ENCODE measurements around the gene LRP6.
"Not testable (repeated sequence)": the region's sequence is repeated elsewhere in the genome, so short reads cannot be mapped to it uniquely, and the experiment has no call there.

The LRP6 gene

DNA sequence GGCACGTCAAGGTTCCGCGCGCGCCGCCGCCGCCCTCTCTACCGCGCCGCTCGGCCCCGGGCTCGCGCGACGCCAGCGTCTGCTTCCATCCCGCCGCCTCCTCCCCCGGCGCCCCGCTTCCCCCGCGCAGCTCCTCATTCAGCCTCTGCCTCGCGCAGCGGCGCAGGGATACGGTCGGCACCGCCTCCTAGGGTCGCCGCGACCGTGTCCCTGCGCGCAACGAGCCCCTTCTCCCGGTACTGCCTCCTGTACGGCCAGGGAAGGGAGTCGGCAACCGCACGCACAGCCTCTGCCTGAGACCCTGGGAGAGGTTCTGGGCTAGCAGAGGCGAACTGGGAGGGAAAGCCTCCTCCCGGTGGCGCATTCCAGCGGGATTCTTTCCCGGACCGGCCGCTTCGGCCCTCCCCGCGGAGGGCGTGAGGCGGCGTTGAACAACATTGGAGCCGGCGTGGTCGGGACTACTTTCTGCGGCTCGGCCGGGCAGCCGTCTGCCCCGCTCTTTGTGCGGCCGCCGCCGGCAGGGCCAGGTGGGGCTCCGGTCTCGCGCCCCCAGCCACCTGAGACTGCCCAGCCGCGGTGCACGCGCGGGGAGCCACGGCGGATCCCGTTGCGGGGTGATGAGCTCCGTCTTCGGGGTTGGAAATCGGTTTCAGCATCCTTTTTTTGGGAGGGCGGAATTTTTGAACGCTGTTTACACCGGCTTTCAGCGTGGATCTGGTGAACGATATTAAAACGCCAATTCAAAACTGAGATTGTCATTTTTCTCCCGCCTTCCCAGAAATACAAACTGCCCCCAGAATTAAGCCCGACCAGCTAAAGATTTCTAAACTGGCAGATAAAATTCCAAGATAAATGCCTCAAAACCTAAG is at the start of gene LRP6:
Gene LRP6, minus strand, starts transcription at position 172 of the 869 bp plus-strand sequence. CDS start 309 bp downstream, outside the sequence.
- DNase-seq (ENCODE audit: low read depth in 3 of 3) = peak; percentile 60 to 83 (median 65)

DNA sequence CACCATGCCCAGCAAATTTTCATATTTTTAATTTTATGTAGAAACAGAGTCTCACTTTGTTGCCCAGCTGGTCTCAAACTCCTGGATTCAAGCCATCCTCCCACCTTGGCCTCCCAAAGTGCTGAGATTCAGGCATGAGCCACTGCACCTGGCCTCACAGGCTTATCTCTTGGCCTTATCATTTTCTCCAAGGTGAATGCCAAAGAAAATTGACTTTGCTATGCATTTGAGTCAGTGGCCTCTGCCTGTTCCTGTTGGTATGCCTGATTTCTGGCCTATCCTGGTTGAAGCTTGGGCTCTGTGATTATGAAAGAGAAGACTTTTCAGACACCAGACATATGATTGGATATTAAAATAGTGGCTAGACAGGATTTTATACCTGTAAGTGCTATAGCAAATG is 49.0 kb upstream of the LRP6 start:
- no peak for DNase-seq (ENCODE audit: low read depth in 3 of 3)

DNA sequence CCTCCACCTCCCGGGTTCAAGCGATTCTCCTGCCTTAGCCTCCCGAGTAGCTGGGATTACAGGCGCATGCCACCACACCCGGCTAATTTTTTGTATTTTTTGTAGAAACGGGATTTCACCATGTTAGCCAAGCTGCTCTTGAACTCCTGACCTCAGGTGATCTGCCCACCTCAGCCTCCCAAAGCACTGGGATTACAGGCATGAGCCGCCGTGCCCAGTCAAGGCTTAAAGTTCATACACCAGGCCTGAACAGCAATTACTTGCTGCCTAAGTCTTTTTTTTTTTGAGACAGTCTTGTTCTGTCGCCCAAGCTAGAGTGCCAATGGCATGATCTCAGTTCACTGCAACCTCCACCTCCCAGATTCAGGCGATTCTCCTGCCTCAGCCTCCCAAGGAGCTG is 43.9 kb upstream of the LRP6 start:
- not testable (repeated sequence) for DNase-seq (ENCODE audit: low read depth in 3 of 3)

DNA sequence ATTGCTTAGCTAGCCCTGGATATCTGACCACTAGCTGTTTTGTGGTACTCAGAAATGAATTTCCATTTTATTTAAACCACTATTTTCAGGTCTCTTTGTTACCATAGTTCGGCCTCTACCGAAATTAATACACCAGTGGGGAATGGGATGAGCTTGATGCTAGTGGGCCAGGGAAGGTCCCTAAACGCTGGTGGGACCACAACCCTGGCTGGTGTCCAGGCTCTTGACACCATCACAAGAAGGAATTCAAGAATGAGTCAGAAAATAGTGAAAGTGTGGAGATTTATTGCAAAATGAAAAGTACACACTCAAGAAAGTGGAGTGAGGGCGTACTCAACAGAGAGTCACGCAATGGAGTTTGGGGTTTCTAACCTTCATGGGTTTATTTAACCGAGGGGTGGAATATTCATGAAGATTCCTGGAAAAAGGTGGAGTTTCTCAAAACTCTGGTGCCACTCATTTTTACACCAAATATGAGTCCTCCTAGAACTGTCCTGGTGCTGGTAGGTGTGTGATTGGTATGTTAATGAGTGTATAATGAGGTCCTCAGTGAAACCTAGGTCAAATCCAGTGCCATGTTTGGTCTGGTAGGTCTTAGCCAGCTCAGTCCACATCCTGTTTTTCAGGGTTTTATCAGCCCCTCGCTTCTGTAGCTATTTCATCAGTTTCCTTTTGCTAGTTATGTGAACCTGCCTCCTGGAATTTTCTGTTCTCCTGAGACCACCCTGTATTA is 38.9 kb upstream of the LRP6 start:
- no peak for DNase-seq (ENCODE audit: low read depth in 3 of 3)

DNA sequence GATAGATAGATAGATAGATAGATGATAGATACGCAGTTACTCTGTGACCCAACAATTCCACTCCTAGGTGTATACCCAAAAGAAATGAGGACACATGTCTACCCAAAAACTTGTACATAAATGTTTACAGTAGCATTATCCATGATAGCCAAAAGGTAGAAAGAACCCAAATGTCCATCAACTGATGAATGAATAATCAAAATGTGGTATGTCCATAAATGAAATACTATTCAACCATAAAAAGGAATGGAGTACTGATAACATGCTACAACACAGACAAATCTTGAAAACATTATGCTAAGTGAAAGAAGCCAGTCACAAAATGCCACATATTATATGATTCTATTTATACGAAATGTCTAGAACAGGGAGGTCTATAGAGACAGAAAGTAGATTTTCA is 36.1 kb upstream of the LRP6 start:
- no peak for DNase-seq (ENCODE audit: low read depth in 3 of 3)

DNA sequence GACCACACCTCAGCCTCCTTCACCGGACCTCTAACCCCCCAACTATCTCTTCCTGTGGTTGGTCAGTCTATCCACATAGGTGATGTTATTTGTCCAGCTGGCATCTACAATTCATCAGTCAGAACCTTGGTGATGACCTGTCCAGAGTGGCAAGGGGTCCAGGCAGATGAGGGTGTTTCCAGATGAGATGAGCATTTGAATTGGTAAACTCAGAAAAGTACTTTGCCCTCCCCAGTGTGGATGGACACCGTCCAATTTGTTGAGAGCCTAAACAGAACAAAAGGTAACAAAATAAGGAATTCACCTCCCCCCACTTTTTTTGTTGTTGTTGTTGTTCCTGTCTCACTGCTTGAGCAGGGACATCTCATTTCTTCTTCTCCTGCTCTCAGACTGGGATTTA is 34.3 kb upstream of the LRP6 start:
- DNase-seq (ENCODE audit: low read depth in 3 of 3) = no peak

DNA sequence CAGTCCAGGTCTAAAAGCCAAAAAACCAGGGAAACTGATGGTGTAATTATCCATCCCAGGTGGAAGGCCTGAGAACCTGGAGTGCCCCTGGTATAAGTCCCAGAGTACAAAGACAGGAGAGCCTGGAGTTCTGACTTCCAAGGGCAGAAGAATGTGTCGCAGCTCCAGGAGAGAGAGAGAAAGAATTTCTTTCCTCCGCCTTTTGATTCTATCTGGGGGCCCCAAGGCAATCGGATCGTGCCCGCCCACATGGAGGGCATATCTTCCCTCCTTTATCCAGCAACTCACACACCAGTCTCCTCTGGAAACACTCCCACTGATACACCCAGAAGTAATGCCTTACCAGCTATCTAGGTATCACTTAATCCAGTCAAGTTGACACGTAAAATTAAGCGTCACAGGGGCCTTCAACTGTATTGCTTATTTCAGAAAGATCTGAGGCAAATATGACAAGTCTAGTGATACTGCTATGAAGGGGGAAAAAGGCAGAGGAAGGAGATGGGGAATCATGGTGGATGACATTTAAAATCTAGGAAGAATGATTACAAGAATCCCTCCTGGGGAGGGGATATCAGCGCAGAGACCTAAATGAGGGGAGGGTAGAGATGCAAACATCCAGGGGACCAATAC is 30.5 kb upstream of the LRP6 start:
- no peak for DNase-seq (ENCODE audit: low read depth in 3 of 3)

DNA sequence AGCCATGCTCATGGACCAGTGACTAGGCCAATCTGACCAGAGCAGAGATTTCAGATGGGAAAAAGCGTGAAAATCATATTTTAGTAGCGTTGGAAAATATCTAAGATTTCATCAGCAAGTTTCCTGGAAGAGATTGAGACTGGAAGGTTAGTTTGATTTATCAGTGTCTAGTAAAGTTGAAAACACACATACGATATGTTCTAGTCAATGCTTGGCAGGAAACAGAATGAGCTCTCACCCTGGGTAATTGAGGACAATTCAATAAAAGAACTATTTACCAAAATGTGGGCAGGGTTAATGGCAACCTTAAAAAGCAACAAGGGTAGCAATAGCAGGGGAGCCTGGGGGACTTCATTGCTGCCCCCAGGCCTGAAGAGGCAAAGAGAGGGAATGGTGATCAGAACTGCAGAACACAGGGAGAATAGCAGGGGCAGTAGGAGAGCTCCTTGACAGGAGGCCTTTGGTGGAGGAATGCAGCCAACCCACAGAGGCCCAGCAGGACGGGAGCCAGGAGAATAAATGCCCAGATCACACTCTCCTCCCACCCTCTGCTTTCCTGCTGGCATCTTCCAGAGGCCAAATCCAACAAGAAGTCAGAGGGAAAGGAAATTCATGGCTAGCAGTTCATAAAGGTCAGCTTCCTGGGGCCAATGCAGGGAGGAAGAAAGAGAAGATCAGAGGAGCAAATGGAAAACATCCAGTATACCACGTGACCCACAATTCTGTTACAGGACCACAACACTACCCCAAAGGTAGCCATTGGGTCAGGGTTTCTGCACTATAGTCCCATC is 27.6 kb upstream of the LRP6 start:
- no peak for DNase-seq (ENCODE audit: low read depth in 3 of 3)

DNA sequence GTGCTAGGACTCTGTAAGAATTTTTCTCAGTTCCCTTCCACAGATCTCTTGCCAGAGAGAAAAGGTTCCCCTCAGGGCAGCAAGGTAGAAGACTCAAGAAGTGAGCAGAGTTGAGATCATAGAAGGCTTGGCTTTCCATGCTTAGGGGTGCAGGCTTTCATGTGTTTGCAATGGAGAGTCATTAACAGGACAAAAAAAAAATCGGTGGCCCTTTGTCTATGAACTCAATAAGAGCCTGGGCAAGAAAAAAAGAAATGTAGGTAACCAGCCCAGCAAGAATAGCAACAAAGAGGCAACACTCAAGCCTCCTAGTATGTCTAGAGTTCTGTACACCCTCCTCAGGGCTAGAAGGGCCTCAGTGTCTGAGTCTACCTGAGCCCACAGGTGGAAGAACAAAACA is 23.4 kb upstream of the LRP6 start:
- DNase-seq (ENCODE audit: low read depth in 3 of 3) = no peak

DNA sequence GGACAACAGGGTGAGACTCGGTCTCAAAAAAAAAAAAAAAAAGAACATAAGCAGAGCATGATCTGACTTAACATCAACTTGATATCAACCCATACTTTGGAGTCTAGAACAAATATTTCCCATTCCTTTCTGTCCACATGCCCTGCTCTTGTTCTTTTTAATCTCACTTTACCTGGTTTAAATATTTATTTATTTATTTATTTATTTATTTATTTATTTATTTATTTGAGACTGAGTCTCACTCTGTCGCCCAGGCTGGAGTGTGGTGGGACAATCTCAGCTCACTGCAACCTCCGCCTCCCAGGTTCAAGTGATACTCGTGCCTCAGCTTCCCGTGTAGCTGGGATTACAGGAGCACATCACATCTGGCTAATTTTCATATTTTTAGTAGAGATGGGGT is 19.6 kb upstream of the LRP6 start:
- DNase-seq (ENCODE audit: low read depth in 3 of 3) = no peak

DNA sequence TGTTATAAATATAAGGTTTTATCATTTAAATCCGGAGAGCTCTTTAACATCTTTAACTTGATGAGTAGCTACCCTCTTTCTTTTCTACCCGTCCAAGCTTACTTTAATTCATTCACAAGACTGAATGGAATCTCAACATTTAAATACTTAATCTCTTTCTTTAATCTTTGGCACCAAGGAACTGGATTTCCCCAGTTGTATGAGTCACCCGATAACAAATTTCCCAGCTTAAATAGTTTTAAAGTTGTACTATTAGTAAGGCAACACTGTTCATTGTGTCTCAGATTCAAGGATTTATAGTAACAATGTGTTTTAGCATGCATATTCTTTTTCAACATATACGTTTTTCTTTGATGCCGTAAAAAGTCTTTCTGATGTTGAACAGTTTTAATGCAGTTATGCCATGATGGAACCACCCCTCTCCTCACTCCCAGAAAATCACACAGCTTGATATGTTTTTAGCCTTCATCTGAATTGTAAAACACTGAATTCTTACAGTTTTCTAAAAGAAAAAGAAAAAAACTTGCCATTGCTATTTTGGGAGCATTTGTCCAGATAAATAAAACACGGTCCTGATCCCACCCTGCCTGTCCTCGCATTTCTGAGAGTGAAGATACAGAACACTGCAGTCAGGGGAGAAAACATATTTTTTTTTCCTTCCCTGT is 16.0 kb upstream of the LRP6 start:
- DNase-seq (ENCODE audit: low read depth in 3 of 3) = no peak

DNA sequence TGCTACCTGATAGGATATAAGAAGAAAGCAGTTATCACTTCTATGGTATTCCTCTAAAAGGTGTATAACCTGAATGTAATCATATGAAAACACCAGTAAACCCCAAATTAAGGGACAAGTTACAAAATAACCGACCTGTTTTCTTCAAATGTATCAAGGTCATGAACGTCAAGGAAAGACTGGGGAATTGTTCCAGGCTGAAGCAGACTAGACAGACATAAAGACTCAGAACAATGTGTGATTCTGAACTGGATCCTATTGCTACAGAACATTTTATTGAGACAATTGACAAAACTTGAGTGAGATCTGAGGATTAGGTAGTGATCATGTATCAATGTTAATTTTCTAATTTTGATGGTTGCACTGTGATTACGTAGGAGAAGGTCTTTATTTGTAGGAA is 15.4 kb upstream of the LRP6 start:
- DNase-seq (ENCODE audit: low read depth in 3 of 3) = no peak

DNA sequence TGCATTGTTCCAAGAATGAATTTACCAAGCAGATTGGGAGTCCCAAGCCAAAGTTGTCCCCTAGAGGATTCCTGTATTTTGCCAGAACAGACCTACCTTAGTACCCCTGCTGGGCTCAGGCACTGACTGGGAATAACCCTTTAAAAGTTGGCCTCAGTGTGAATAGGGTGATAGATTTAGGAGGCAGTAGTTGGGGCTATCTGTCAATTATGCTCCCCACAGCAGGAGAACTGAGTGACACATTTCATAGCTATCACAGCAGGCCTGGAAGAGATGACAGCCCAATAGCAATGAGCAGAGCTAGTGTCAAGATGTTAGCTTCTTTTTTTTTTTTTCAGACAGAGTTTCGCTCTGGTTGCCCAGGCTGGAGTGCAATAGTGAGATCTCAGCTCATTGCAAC is 14.3 kb upstream of the LRP6 start:
- DNase-seq (ENCODE audit: low read depth in 3 of 3) = no peak

DNA sequence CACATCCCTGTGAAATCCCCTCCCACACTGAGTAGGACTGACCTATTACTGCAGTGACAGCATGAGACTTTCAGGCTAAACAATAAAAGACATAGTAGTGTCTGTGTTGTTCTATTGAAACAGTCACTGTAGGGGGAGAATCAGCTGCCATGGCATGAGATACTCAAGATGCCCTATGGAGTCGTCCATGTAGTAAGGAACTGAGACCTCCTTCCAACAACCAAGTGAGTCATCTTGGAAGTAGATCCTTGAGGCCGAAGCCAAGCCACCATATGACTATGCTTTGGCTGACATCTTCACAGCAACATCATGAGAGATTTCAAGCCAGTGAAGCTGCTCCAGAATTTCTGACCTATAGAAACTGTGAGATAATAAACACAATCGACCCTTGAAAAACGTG is 12.1 kb upstream of the LRP6 start:
- DNase-seq (ENCODE audit: low read depth in 3 of 3) = no peak

DNA sequence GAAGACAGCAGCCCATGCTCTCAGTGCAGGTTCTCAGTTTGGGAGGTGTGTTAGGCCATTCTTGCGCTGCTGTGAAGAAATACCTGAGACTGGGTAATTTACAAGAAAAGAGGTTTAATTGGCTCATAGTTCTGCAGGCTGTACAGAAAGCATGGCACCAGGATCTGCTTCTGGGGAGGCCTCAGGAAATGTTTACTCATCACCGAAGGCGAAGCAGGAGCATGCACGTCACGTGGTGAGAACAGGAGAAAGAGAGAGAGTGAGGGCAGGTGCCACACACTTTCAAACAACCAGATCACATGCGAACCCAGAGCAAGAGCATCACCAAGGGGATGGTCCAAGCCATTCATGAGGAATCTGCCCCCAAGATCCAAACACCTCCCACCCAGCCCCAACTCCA is 9.0 kb upstream of the LRP6 start:
- DNase-seq (ENCODE audit: low read depth in 3 of 3) = no peak

DNA sequence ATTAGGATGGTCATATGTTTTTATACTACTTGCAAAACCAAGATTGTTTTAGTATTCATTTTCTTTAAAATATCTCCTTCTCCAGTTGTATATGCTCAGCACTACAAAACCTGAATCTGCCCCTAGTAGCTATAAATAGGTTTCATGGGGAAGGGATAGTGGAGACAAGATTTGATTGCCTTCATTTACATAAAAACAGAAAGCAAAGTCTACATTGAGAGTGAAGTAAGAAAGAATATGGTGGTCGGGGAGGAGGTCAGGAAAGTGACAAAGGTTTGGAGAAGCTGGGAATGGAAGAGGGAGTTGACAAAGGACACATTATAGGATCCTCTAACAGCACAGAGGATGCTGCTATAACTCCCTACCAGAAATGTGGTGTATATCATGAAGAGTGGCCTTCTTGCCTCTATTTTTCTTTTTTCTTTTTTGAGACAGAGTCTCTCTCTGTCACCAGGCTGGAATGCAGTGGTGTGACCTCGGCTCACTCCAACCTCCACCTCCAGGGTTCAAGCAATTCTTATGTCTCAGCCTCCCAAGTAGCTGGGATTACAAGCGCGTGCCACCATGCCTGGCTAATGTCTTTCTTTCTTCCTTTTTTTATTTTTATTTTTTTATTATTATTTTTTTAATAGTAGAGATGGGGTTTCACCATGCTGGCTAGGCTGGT is 6.6 kb upstream of the LRP6 start:
- no peak for DNase-seq (ENCODE audit: low read depth in 3 of 3)

DNA sequence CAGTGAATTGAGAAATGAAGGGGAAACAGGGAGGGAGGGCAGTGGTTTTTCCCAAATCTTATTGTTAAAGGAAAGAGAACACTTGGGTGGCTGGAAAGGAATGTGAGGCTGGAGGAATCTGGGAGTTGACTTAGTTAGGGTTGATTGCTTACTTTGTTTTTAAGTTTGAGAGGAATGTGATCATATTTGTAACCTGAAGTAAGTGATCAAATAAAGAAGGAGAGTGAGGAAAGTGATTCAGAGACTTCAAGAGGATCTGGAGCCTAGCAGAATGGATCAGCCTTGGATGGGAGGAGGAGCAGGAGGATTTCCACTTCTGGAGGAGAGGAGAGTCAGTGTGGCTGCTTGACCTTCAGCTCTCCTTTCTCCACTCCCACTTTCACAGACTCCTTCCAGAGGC is 6.0 kb upstream of the LRP6 start:
- DNase-seq (ENCODE audit: low read depth in 3 of 3) = no peak

DNA sequence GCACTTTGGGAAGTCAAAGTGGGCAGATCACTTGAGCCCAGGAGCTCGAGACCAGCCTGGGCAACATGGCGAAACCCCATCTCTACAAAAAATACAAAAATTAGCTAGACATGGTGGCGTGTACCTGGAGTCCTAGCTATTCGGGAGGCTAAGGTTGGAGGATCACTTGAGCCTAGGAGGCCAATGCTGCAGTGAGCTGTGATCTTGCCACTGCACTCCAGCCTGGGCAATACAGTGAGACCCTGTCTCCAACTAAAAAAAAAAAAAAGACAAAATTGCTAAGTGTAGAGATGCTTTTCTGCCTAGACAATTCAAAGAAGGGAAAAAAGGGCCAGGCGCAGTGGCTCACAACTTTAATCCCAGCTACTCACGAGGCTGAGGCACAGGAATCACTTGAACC is 3.4 kb upstream of the LRP6 start:
- no peak for DNase-seq (ENCODE audit: low read depth in 3 of 3)

DNA sequence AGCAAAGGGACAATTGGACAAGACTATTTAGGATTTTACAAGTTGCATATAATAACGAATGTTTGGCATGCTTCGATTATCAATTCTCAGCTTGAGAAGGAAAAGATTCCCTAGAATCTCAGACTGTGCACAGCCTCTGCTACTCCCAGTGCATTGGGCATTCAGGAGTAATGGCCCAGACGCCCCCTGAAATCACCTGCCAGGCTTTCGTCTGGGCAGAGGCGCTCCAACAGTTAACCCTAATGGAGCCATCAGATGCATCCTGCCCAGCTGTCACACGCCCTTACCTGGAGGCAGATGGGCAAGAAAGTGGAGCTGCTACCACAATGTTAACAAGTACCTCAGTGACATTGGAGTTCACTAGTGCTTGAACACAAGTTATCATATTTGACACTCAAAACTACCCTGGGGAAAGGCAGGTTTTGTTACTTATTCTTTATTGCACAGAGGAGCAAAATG is 927 bp upstream of the LRP6 start:
- DNase-seq (ENCODE audit: low read depth in 3 of 3) = no peak

DNA sequence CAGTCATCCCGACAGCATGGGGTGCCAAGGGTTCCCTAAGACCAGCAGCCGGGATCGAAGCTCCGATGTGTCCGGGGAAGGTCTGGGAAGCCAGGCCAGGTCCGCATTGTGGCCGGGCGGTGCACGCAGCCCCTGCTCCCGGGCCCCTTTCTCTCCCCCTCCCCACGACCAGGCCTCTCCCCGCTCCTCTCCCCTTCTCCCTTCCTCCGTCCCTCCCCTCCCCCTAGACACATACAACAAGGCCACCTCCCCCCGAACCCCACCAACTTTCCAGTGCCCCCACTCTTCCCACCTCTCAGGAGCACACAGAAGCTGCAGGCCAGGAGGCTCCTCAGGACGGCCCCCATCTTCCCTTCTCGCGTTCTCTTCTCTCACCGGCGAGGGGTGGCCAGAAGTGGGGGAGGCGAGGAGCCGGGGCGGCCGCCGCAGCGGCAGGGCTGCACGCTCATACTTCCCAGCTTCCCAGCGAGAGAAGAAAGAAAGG is 413 bp downstream of the LRP6 start:
- no peak for DNase-seq (ENCODE audit: low read depth in 3 of 3)

Measured in stimulated activated CD4-positive, alpha-beta T cell treated with anti-CD3 and anti-CD28 coated beads, TNF-alpha, amount 100 ng/mL, for 24 hours (primary cell).